Type B pancreatic cell (in vitro differentiated cells): ENCODE results near the gene PPP1R3C. TPM values are rescaled to one million over a fixed set of nuclear protein-coding genes. Genes with fewer than 3 reads are reported as not detected.

Experiments used
- DNase-seq: peaks from one replicate; pipeline ENCODE4 v3.0.0; 2021; ENCODE audit warnings: mixed read lengths; ENCODE audit not compliant: unreplicated experiment; ENCODE audit errors: extremely low spot score
- H3K27ac Mint-ChIP-seq: 2 replicates; pipeline ENCODE4 v1.8.0; 2021; ENCODE audit warnings: mild to moderate bottlenecking, mixed read lengths
- H3K27me3 Mint-ChIP-seq: 2 replicates; pipeline ENCODE4 v1.8.0; 2021; ENCODE audit warnings: mixed read lengths
- H3K36me3 Mint-ChIP-seq: 2 replicates; pipeline ENCODE4 v1.8.0; 2021; ENCODE audit warnings: mixed read lengths
- H3K4me1 Mint-ChIP-seq: one replicate; pipeline ENCODE4 v1.8.0; 2021; ENCODE audit warnings: mixed read lengths; ENCODE audit not compliant: unreplicated experiment
- H3K4me3 Mint-ChIP-seq: 2 replicates; pipeline ENCODE4 v1.8.0; 2021; ENCODE audit warnings: mild to moderate bottlenecking, mixed read lengths
- H3K9me3 Mint-ChIP-seq: 2 replicates; pipeline ENCODE4 v1.8.0; 2021; ENCODE audit warnings: mixed read lengths
- total RNA-seq: library from RNA; stranded (reverse); gene quantifications from 2 replicates; pipeline ENCODE4 v1.2.1, GENCODE V29; 2021; ENCODE audit warnings: low replicate concordance
- TF ChIP-seq, protein P1 (sequence below): fragments of 200-600 bp; sonication (generic); conservative IDR thresholded peaks from 2 replicates; pipeline ENCODE4 v1.5.0; 2021; ENCODE audit warnings: antibody characterized with exemption, mild to moderate bottlenecking

The PPP1R3C gene
- total RNA-seq, 1 donor from 2014 or later, result 7.8 TPM

DNA sequence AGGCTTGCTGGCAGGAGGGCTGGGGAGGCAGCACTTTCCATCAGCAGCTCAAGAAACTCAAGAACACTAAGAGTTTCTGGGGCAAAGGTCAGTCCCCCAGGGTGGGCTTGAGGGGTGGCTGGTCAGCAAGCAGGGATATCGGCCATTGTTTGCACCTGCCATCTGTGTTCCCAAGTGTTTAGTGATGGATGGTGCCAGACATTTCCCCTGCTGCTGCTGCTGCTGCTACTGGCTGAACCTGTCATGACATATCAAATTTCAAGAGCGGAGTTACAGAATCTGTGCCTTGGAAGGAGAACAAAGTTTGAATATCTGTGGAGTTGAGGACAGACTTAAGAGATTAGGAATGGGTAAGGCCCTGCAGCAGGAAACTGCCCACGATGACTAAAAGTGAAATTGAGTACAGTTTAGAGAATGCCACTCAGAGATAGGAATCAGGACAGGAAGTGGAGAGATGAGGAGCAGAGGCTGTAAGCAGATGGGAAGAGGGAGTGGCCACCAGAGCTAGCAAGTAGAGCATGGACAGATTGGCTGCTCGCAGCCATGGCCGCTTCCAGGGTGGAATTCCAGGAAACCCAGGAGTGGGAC is 39.2 kb upstream of the PPP1R3C start:
- Mint-ChIP-seq H3K36me3 (no peaks in the 10 kb centered on the region), H3K9me3 (peaks cover 4% of the 10 kb centered on the region), H3K27me3 (no peaks in the 10 kb centered on the region), H3K4me3 (peak overlapping the region; percentile 44), H3K27ac (no peak overlapping the region), H3K4me1 (peaks cover 12% of the 10 kb centered on the region)
- TF ChIP-seq, protein P1, sequence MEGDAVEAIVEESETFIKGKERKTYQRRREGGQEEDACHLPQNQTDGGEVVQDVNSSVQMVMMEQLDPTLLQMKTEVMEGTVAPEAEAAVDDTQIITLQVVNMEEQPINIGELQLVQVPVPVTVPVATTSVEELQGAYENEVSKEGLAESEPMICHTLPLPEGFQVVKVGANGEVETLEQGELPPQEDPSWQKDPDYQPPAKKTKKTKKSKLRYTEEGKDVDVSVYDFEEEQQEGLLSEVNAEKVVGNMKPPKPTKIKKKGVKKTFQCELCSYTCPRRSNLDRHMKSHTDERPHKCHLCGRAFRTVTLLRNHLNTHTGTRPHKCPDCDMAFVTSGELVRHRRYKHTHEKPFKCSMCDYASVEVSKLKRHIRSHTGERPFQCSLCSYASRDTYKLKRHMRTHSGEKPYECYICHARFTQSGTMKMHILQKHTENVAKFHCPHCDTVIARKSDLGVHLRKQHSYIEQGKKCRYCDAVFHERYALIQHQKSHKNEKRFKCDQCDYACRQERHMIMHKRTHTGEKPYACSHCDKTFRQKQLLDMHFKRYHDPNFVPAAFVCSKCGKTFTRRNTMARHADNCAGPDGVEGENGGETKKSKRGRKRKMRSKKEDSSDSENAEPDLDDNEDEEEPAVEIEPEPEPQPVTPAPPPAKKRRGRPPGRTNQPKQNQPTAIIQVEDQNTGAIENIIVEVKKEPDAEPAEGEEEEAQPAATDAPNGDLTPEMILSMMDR, result no peak
- DNase-seq, result no peak

DNA sequence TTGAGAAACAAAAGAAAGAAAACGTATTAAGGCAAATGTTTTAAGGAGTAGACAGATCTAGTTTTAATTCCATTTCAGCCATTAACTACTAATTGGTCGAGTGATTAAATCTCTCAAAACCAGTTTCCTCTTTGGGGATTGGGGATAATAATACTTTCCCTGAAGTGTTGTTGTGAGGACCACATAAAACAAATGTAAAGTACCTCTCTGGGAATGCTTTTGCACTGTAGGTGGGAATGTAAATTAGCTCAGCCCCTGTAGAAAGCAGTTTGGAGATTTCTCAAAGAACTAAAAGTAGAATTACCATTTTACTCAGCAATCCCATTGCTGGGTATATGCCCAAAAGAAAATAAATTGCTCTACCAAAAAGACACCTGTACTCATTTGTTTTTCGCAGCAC is 36.0 kb upstream of the PPP1R3C start:
- Mint-ChIP-seq H3K4me1 (peaks cover 12% of the 10 kb centered on the region), H3K4me3 (no peak overlapping the region), H3K9me3 (peaks cover 4% of the 10 kb centered on the region), H3K36me3 (no peaks in the 10 kb centered on the region), H3K27ac (no peak overlapping the region), H3K27me3 (no peaks in the 10 kb centered on the region)
- DNase-seq, result no peak
- TF ChIP-seq, protein P1, result no peak

DNA sequence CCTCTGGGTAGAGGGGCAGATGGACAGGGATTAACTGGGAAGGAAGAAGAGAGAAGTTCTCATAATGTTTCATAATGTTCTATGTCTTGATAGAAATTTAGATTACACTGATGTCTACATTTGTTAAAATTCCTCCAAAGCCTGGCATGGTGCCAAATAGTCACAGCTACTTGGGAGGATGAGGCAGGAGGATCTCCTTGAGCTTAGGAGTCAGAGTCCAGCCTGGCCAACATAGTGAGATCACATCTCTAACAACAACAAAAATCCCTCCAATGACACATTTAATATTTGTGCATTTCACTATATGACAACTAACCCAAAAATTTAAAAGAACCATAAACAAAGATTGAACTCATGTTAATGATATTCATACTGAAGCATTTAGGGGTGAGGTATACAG is 33.0 kb upstream of the PPP1R3C start:
- Mint-ChIP-seq H3K4me3 (no peak overlapping the region), H3K27ac (no peak overlapping the region), H3K4me1 (no peaks in the 10 kb centered on the region), H3K36me3 (no peaks in the 10 kb centered on the region), H3K9me3 (no peaks in the 10 kb centered on the region), H3K27me3 (no peaks in the 10 kb centered on the region)
- no peak for DNase-seq
- TF ChIP-seq, protein P1, result no peak

DNA sequence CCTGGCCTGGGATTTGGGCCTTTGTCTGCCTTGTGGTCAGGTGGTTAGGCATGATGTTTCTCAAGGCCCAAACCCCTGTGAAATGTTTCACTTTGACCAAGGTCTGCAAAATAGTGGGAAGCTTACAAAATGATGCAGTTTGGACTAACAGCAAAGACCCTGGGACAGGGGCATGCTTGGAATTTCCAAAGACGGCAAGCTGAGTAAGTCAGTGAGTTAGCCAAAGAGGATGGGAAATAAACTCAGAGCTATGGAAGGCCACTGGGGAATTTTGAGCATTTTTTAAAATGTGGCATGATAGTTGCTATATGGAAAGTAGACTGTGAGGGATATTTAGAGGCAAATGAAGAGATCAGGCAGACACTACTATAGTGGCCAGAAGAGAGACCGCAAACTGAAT is 31.6 kb upstream of the PPP1R3C start:
- DNase-seq, result no peak
- TF ChIP-seq, protein P1, result no peak
- H3K9me3 Mint-ChIP-seq, result peaks cover 3% of the 10 kb centered on the region
- H3K36me3 Mint-ChIP-seq, result no peaks in the 10 kb centered on the region
- no peak overlapping the region for H3K4me3 Mint-ChIP-seq
- H3K27me3 Mint-ChIP-seq, result no peaks in the 10 kb centered on the region
- H3K4me1 Mint-ChIP-seq, result no peaks in the 10 kb centered on the region
- H3K27ac Mint-ChIP-seq, result no peak overlapping the region

GRCh38 chr10:91662993-91663392 is 30.1 kb upstream of the PPP1R3C start:
- no peak overlapping the region for H3K4me3 Mint-ChIP-seq
- H3K9me3 Mint-ChIP-seq, result peaks cover 3% of the 10 kb centered on the region
- no peaks in the 10 kb centered on the region for H3K36me3 Mint-ChIP-seq
- no peaks in the 10 kb centered on the region for H3K27me3 Mint-ChIP-seq
- DNase-seq, result no peak
- H3K27ac Mint-ChIP-seq, result no peak overlapping the region
- TF ChIP-seq, protein P1, result no peak
- H3K4me1 Mint-ChIP-seq, result no peaks in the 10 kb centered on the region
